A673 (cell line): ENCODE measurements around the gene BNC2. TPM values are rescaled to one million over a fixed set of nuclear protein-coding genes. Genes with fewer than 3 reads are reported as not detected.
A peak's percentile ranks its signal among the peaks of the same experiment; 100 is the strongest.

ENCODE experiments used
- BruUV-seq: library from RNA; stranded (reverse); fragments of 400-500 nt; replicated peaks from 2 replicates; lab custom pipeline; 2021; lab: Mats Ljungman, UMichigan
- CTCF ChIA-PET: fragments of 300-600 bp; sonication (Branson Sonifier 250); formaldehyde crosslinking; loops from one replicate; lab custom pipeline; 2022; ENCODE audit warnings: antibody characterized with exemption; lab: Charles Lee
- POLR2A ChIA-PET: fragments of 300-600 bp; sonication (Branson Sonifier 250); formaldehyde crosslinking; loops from one replicate; lab custom pipeline; 2022; ENCODE audit warnings: antibody characterized with exemption; ENCODE audit not compliant: low non-redundant PET; lab: Charles Lee
- DNase-seq: peaks from one replicate; pipeline ENCODE4 v3.0.0-alpha.2; 2015; ENCODE audit warnings: low spot score
- H3K27ac ChIP-seq: fragments of 200-600 bp; sonication (generic); 2 replicates; pipeline ENCODE4 v1.5.1; 2016; ENCODE audit warnings: mixed run types, low read depth, mild to moderate bottlenecking, mixed read lengths, antibody characterized with exemption, low read length; ENCODE audit not compliant: poor library complexity, severe bottlenecking
- H3K27me3 ChIP-seq: fragments of 200-600 bp; sonication (generic); replicated peaks from 2 replicates; pipeline ENCODE4 v1.6.1; 2017; ENCODE audit warnings: mixed run types, low read depth, mild to moderate bottlenecking, mixed read lengths, antibody characterized with exemption, low read length; ENCODE audit not compliant: insufficient read depth, poor library complexity
- H3K36me3 ChIP-seq: fragments of 200-600 bp; sonication (generic); 2 replicates; pipeline ENCODE4 v1.6.1; 2016; ENCODE audit warnings: mixed run types, mild to moderate bottlenecking, mixed read lengths, antibody characterized with exemption, low read length; ENCODE audit not compliant: insufficient read depth, poor library complexity, severe bottlenecking
- H3K4me1 ChIP-seq: fragments of 200-600 bp; sonication (generic); 2 replicates; pipeline ENCODE4 v1.6.1; 2017; ENCODE audit warnings: mixed run types, mild to moderate bottlenecking, mixed read lengths, antibody characterized with exemption, low read length; ENCODE audit not compliant: insufficient read depth, poor library complexity, severe bottlenecking
- H3K4me3 ChIP-seq: fragments of 200-600 bp; sonication (generic); 2 replicates; pipeline ENCODE4 v1.5.1; 2016; ENCODE audit warnings: low read depth, mixed run types, mild to moderate bottlenecking, mixed read lengths, low read length; ENCODE audit not compliant: poor library complexity, severe bottlenecking
- H3K9me3 ChIP-seq: fragments of 200-600 bp; sonication (generic); 2 replicates; pipeline ENCODE4 v1.6.1; 2016; ENCODE audit warnings: mixed run types, low read depth, mild to moderate bottlenecking, mixed read lengths, antibody characterized with exemption, low read length; ENCODE audit not compliant: poor library complexity, severe bottlenecking
- CTCF ChIP-seq: fragments of 300-800, 200-600 bp; sonication (generic); conservative IDR thresholded peaks from 2 replicates; pipeline ENCODE4 v1.5.1; 2017; ENCODE audit warnings: low read depth, mild to moderate bottlenecking, antibody characterized with exemption, low read length, moderate library complexity, mixed read lengths
- EZH2 ChIP-seq: fragments of 200-600 bp; sonication (generic); IDR thresholded peaks from 2 replicates; pipeline ENCODE4 v1.6.1; 2017; ENCODE audit warnings: borderline replicate concordance, low read depth, mild to moderate bottlenecking, mixed read lengths, antibody characterized with exemption, low read length; ENCODE audit not compliant: poor library complexity, severe bottlenecking
- intact Hi-C: fragments of 100-400 bp; cut with micrococcal nuclease; formaldehyde crosslinking; loops from one replicate; pipeline ENCODE4 v1.10.0; 2022; ENCODE audit not compliant: unreplicated experiment
- total RNA-seq: library from RNA; stranded (reverse); gene quantifications from 2 replicates; pipeline ENCODE4 v1.2.3, GENCODE V29; 2021

The BNC2 gene
- total RNA-seq, 1 experiment from 2014 or later, result 0.45 TPM

- BruUV-seq, result no TSS peak
- Histone ChIP-seq H3K27ac (no peak overlapping the region), H3K4me1 (peaks cover 10% of the 10 kb centered on the region), H3K4me3 (no peak overlapping the region), H3K27me3 (no peaks in the 10 kb centered on the region), H3K36me3 (no peaks in the 10 kb centered on the region), H3K9me3 (no peaks in the 10 kb centered on the region)
- intact Hi-C loops, result no loop called here
- POLR2A ChIA-PET, result interaction anchor here (0.5 kb wide), 1 partner anchor 62 kb away, joined by 3 read pairs; no protein-coding TSS in a partner anchor
- no peak for DNase-seq
- CTCF ChIA-PET, result no interaction called here
- TF ChIP-seq EZH2 (no peak), CTCF (no peak)
These were observed 189.4 kb downstream of the BNC2 start for GRCh38 chr9:16680975-16681651.

- intact Hi-C loops, result no loop called here
- no peak overlapping the region for H3K4me3 ChIP-seq
- BruUV-seq, result no TSS peak
- no peaks in the 10 kb centered on the region for H3K27me3 ChIP-seq
- H3K36me3 ChIP-seq, result no peaks in the 10 kb centered on the region
- H3K4me1 ChIP-seq, result peaks cover 10% of the 10 kb centered on the region
- ChIA-PET POLR2A (interaction anchor here (0.5 kb wide), 1 partner anchor 61 kb away, joined by 3 read pairs; no protein-coding TSS in a partner anchor), CTCF (no interaction called here)
- DNase-seq, result no peak
- TF ChIP-seq EZH2 (no peak), CTCF (no peak)
- no peaks in the 10 kb centered on the region for H3K9me3 ChIP-seq
- H3K27ac ChIP-seq, result no peak overlapping the region
These were observed 189.9 kb downstream of the BNC2 start for GRCh38 chr9:16680541-16680940.

- Histone ChIP-seq H3K27ac (no peak overlapping the region), H3K4me1 (peaks cover 10% of the 10 kb centered on the region), H3K27me3 (no peaks in the 10 kb centered on the region), H3K9me3 (no peaks in the 10 kb centered on the region), H3K36me3 (no peaks in the 10 kb centered on the region), H3K4me3 (no peak overlapping the region)
- no peak for TF ChIP-seq CTCF
- TF ChIP-seq EZH2, result no peak
- ChIA-PET POLR2A (no interaction called here), CTCF (no interaction called here)
- no TSS peak for BruUV-seq
- intact Hi-C loops, result no loop called here
- DNase-seq, result peak; percentile 21
These were observed 191.1 kb downstream of the BNC2 start for GRCh38 chr9:16679327-16679821.
